GM18907 (cell line): Measurements from ENCODE around the gene INHBA.

Source experiments
- ATAC-seq: cut with Tn5 transposase; IDR thresholded peaks from one replicate; pipeline ENCODE4 v1.9.1; 2021; ENCODE audit warnings: mild to moderate bottlenecking, moderate library complexity; ENCODE audit not compliant: unreplicated experiment

The INHBA gene

DNA sequence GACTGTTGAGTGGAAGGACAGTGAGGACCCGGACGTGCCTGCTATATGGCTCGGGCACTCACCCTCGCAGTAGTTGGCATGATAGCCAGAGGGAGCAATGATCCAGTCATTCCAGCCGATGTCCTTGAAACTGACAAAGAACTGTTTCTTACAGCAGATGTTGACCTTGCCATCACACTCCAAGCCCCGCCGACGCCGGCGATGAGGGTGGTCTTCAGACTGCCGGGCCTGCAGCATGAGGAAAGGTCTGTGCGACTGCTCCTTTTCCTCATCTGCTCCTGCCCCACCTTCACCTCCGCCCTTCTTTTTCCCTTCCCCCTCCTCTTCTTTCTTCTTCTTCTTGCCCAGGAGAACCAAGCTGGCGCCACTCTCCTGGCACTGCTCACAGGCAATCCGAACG lies 13.1 kb downstream of the INHBA start:
- no peak for ATAC-seq

DNA sequence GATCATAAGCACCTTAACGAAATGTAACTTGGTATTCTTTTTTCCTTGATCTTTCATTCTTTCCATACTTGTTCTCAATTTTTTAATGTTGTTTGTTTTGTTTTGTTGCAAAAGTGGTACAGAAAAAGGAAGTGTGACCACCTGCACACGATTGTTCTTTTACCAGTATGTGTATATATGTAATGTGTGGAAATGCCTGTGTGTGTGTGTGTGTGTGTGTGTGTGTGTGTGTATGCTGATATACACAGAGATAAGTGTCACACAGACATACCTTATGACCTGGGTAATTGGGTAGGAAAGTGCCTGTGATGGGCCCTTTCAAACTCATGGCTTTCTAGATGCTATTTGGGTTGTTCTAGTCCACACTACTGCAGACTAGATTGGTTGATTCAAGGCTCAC lies 14.0 kb downstream of the INHBA start:
- ATAC-seq, result no peak

DNA sequence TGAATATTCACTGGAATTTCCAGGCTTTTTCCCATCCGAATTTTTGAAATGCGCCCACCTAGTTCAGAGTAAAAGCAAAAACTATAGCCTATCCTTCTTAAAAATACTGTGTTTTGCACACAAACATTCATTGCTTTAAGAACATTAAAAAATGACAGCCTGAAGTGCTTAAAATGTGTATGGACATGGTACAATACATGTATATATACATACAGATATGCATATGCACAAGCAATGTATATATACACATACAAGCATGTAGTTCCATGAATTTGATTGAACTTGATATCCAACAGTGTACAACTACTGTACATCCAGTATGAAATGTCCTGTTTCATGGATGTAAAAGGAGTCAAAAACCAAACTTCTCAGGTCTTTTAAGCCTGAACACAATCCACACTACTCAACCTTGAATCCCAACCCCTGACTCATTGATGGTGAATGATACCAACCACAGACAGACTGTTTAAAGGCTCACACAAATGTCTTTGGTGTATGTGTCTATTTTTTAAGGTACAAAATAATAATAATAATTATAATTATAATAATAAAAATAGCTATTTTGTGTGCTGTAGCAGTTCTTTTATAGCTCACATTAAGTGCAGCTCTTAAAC lies 14.8 kb downstream of the INHBA start:
- ATAC-seq, result no peak

DNA sequence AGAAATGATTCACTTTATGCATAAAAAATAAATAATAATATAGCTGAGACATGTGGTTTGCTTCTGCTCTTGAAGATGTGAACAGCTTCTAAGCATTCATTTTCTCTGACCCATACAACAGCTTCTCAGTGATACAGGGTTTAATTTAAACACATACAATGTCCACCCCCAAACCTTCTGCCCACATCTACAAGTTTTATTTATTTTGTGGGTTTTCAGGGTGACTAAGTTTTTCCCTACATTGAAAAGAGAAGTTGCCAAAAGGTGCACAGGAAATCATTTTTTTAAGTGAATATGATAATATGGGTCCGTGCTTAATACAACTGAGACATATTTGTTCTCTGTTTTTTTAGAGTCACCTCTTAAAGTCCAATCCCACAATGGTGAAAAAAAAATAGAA lies 17.2 kb downstream of the INHBA start:
- ATAC-seq, result no peak

DNA sequence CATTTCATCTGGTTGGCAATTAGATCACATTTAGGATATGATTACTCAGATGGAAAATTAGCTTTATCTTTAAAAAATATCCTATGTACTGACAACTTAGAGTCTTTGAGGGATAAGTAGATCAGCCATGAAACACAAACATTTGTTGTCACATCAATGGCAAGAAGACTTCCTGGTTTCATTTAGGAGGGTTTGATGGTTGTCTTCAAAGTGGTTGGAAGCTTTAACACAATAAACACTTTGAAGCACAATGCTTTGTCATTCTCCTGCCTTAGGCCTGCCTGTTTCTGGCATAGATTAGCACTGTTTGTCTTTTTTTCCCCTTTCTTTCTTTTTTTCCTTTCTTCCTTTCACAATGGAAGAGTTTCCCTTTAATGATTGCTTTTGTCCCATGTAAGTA lies 20.5 kb downstream of the INHBA start:
- ATAC-seq, result no peak

DNA sequence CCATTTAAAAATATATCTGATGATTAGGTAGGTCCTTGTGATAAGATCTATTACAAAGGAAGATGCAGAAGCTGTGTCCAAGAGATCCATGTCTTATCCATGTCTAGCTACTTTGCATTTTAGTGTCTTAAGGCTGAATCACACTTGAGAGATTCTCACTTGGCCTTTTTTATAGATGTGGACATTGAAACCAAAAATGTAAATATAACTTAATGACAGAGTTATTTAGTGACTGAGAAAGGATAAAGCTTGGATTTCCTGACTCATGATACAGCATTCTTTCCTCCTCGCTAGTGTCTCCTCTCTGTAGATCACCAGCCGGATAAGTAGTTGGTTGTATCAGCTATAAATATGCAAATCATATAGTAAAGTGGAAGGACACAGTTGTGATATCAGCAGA lies 23.3 kb downstream of the INHBA start:
- no peak for ATAC-seq

DNA sequence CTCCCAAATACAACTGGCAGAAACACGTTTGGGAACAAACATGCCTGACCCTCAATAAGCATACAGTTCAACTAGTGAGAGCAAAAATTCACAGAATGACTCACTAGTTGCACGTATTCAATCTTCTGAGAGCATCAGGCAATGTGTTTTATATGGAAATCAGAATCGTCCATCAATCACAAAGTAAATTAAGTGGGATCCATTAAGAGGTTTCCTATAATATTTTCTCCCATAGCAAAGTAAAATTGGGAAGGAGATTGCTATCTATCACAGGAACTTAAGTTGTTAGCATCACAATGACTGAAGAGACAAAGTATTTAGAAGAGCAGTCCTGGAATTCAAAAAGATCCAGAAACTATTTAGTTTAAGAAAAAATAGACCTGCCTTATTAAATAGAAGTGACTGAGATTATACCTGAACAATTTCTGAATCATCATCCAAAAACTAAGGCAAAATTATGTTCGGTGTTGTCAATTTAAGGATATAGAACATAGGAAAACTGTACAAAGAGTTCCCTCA lies 28.3 kb downstream of the INHBA start:
- ATAC-seq, result no peak

DNA sequence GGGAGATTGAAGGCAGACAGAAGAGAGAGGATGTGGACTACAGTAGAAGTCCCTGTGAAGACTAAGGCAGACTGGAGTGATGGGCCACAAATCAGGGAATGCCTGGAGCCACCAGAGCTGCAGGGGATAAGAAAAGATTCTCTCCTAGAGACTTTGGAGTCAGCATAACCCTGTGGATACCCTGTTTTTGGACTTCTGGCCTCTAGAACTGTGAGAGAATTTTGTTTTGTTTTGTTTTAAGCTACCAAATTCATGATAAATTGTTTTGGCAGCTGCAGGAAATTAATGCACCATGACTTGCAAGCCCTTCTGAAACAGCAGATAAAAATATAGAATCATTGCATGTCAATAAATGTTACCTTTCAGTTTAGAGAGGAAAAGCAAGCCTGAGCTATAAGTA lies 41.3 kb downstream of the INHBA start:
- no peak for ATAC-seq

DNA sequence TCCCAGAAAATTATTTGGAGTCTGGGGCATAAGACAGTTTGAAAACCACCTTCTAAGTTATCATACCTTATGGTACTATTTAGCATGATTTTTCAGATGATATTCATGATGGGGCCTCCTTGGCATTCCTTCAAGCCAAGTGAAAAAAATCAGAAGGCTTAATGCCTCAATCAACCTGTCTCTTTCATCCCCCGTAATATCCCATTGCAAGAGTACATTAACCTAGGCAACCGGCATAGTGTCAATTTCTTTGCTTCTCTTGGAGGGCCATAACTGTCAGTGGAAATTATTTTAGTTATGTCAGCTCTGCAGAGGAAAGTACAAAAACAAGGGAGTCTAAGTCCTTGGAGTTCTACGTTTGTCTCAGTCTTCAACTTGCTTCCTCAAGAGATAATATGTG lies 43.4 kb downstream of the INHBA start:
- no peak for ATAC-seq

DNA sequence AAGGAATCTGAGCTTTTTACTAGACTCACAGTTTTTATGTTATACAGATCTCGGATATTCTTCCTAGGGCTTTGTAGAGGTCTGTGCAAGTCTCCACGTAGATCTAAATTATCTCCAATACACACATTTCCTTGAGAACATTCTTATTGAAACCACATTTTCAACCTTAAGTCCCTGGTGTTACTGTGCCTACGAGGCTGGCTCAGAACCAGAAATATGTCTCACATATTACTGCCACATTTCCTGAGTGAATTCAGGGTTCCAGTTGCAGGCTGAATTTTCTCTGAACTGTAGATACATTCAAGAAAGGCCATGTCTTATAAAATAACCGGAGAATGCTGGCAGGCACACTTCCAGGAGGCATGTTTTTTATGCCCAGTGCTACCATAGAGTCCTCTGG lies 46.5 kb downstream of the INHBA start:
- ATAC-seq, result no peak

DNA sequence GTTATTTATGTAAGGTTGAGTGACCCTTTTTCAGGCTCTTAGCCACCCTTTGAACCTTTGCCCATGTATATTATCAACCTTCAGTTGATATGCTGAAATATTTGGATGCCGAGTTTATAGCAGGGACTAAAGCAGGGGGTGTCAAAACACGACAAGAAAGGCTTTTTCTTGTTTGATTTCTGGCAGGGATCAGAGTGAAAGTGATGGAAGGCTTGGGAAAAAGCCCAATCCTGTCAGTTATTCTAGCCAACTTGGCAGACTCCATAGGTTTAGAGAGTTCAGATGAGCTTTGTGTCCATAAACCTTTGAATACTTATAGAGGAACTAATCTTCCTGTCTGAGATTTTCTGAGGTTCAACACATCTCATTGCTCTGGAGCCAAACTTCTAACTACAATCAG lies 47.5 kb downstream of the INHBA start:
- no peak for ATAC-seq

DNA sequence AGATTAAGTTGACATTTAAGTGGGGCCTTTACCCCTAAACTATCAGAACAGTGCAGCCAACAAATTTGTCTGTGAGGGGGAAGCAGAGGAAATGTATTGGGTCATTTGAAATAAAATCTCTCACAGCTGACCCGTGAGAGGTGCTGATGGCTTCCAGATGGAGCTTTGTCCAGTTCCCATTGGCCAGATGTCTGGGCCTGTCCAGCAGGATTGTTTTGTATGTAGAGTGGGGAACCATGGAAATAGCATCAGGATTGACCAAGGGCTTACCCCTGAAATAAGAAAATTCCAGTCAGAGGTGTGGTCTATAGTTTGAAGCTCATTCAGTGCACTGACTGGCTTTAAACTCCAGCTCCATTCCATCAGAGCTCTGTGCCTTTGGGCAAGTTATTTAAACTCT lies 50.6 kb downstream of the INHBA start:
- ATAC-seq, result no peak

DNA sequence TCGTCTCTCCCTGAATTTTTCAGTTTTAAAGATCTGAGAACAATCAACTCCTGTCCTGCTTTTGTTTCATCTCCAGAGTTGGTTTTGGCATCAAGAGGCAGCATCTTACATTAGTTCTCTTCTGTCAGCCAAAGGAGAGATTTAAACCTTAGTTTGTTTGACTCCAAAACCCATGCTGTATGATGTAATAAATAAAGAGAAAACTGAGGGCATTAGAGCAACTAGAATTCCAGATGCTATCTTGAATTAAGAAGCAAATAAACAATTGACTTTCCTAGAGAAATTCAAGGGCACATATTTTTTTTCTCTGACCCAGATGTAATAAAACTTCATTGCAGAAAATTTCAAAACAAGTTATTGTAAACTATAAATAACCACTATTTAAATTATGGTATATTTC lies 54.4 kb downstream of the INHBA start:
- no peak for ATAC-seq

DNA sequence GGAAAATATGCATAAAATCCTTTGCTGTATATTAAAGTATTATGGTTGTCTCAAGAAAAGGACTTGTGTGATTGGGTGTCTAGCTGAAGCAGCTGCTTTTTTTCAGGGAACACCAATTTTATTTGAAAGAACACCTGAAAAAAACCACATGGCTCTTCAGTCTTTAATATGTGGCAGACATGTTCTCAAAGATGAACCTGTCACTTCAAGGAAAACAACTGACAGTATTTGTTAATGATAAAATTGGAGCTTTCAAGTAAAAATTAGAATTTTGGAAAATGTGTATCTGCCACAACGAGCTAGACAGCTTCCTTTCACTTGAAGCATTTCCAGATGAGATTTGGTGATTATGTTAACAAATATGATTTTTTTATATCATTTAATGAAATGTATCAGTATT lies 59.3 kb downstream of the INHBA start:
- no peak for ATAC-seq

DNA sequence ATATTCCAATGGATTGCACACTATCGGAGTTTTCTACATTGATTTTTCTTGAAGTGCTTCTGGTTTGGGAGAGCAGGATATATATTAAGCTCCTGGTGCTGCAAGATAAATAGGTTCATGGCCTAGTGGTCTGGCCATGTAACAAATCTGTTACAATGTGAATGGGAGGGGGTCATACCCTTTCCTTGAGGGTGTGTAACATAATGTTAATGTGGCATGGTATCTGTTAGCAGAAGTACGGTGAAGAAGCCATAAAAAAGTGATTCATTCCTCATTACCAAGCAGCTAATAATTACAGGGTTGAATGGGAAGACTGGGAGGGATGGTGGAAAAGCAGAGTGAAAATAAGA lies 61.2 kb downstream of the INHBA start:
- ATAC-seq, result no peak

DNA sequence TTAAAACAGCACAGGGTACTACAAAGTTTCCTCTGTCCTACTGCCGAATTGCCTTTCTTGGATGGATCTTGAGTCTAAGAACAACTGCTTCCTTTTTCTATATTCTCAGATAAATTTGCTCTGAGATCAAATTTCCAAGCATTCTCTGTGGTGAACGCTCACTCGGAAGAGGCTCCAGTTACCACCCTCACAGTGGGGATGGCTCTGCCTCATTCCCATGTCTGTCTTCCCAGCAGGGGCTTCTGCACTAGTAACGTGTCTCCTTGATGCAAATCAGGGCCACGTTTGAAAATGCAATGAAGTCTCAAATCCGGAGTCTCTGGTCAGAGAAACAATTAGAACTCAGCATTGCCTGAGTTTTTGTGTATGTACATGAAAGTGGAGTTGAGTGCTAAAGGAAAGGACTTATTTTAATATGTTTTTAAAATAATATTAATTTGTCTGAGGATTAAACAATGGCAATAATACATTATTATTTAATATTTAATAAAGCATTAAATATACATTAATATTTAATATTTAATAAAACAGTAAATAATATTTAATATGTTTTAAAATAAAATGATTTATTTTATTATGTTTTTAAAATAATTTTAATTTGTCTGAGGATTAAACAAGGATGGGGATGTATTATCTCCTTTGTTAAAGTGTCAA lies 61.8 kb downstream of the INHBA start:
- no peak for ATAC-seq

DNA sequence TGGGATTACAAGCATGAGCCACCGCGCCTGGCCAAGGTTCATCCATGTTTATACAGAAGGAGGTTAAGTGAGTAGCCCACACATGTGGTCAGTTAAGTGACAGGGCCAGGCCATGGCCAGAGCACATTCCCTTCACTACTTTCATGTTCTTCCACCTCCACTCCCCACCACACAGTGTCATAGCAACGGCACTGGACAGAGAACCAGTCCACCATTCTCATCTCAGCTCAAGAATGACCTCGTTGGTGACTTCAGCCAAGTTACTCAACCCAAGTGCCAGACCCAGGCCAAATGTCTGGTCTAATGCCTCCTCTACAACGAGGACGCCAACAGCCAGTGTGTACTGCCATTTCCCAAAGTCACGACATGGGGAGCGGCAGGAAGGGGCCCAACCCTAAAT lies 62.4 kb downstream of the INHBA start:
- no peak for ATAC-seq

DNA sequence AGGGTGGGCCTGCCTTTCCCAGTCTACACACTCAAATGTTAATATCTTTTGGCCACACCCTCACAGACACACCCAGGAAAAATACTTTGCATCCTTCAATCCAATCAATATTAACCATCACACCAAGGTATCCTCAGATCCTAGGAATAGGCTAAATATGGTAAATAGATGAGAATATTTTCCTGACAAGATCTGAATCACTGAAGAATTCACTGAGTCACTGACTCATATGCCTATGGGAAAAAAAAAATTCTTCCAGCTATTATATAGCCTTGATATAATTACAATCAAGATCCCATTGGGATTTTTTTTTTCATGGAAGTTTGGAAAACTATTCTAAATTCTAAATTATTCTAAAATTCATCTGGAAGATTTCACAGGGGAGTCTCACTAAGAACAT lies 65.8 kb downstream of the INHBA start:
- ATAC-seq, result no peak
